K562 (cell line): ENCODE results near the gene FGF22. TPM values are rescaled to one million over a fixed set of nuclear protein-coding genes. Genes with fewer than 3 reads are reported as not detected.

Experiments used
- ATF4 ChIP-seq: fragments of 450-650 bp; formaldehyde crosslinking; IDR thresholded peaks from 2 replicates; pipeline ENCODE4 v1.4.0; 2022; ENCODE audit warnings: mild to moderate bottlenecking, moderate library complexity
- CHD1 ChIP-seq: fragments of 200-600 bp; sonication (generic); IDR thresholded peaks from one replicate; pipeline ENCODE4 v1.6.1; 2012; ENCODE audit warnings: mild to moderate bottlenecking, moderate library complexity, low read length, inconsistent platforms
- DPF2 ChIP-seq: fragments of 450-650 bp; IDR thresholded peaks from 2 replicates; pipeline ENCODE4 v1.6.1; 2016
- ELF1 ChIP-seq: fragments of 200-800 bp; sonication (Bioruptor generic); IDR thresholded peaks from 2 replicates; pipeline ENCODE4 v1.6.1; 2016; ENCODE audit warnings: missing genetic modification characterization, missing compliant biosample characterization
- ETS1 ChIP-seq: conservative IDR thresholded peaks from 2 replicates; pipeline ENCODE4 v1.6.1; 2011; ENCODE audit warnings: low read depth, mild to moderate bottlenecking, low read length; ENCODE audit not compliant: control insufficient read depth
- MNT ChIP-seq, 2 experiments: fragments of 450-650 bp; conservative IDR thresholded peaks; 2 replicates each; pipeline ENCODE4 v1.6.1; 2017; ENCODE audit warnings: mild to moderate bottlenecking in 2 of 2, moderate library complexity in 2 of 2
- PHF8 ChIP-seq: fragments of 200-600 bp; sonication (generic); IDR thresholded peaks from 2 replicates; pipeline ENCODE4 v1.6.1; 2012; ENCODE audit warnings: mixed run types, mild to moderate bottlenecking, inconsistent platforms, low read length, moderate library complexity, borderline replicate concordance
- POLR2AphosphoS2 ChIP-seq: IDR thresholded peaks from 2 replicates; pipeline ENCODE4 v1.6.1; 2012; ENCODE audit warnings: low read length, improper control_type of control experiment
- POLR2B ChIP-seq: fragments of 450-650 bp; IDR thresholded peaks from 2 replicates; pipeline ENCODE4 v1.6.1; 2018; ENCODE audit warnings: low read depth; ENCODE audit not compliant: partially characterized antibody
- PPARD ChIP-seq: fragments of 250-450 bp; sonication (Bioruptor Pico); IDR thresholded peaks from 2 replicates; pipeline ENCODE4 v1.8.0; 2022; ENCODE audit warnings: inconsistent platforms, mild to moderate bottlenecking, moderate library complexity
- SAP30 ChIP-seq: fragments of 200-600 bp; sonication (generic); IDR thresholded peaks from 2 replicates; pipeline ENCODE4 v1.6.1; 2012; ENCODE audit warnings: borderline replicate concordance, low read depth, mild to moderate bottlenecking, moderate library complexity, low read length, control low read depth, inconsistent platforms; ENCODE audit not compliant: insufficient read depth, poor library complexity, severe bottlenecking
- SRSF1 ChIP-seq: fragments of 200-400 bp; formaldehyde crosslinking; IDR thresholded peaks from 2 replicates; pipeline ENCODE4 v1.6.1; 2017; ENCODE audit warnings: mild to moderate bottlenecking, low read depth, low read length, moderate library complexity
- STAT5B ChIP-seq: fragments of 250-450 bp; sonication (Bioruptor Pico); IDR thresholded peaks from 2 replicates; pipeline ENCODE4 v1.8.0; 2021; ENCODE audit warnings: mild to moderate bottlenecking, inconsistent platforms
- TEAD1 ChIP-seq, 2 experiments: fragments of 450-650 bp in 1 of 2; sonication (generic) in 1 of 2; formaldehyde crosslinking; IDR thresholded peaks; 2 replicates each; pipeline versions ENCODE4 v1.4.0 to v1.8.0; 2020 to 2022; ENCODE audit warnings: mild to moderate bottlenecking in 2 of 2, missing genetic modification reagents in 1 of 2
- USF1 ChIP-seq: sonication (generic); formaldehyde crosslinking; IDR thresholded peaks from 2 replicates; pipeline ENCODE4 v1.9.0; 2022; ENCODE audit warnings: mild to moderate bottlenecking, missing genetic modification reagents
- ZBTB26 ChIP-seq: fragments of 450-650 bp; formaldehyde crosslinking; IDR thresholded peaks from 2 replicates; pipeline ENCODE4 v1.4.0; 2022; ENCODE audit warnings: missing genetic modification characterization
- ZNF232 ChIP-seq: sonication (generic); formaldehyde crosslinking; IDR thresholded peaks from 2 replicates; pipeline ENCODE4 v1.8.0; 2022; ENCODE audit warnings: mild to moderate bottlenecking, missing genetic modification reagents
- ZNF316 ChIP-seq: fragments of 450-650 bp; IDR thresholded peaks from 2 replicates; pipeline ENCODE4 v1.6.1; 2016
- ZNF395 ChIP-seq: fragments of 200-800 bp; sonication (Bioruptor generic); IDR thresholded peaks from 2 replicates; pipeline ENCODE4 v1.6.1; 2017; ENCODE audit warnings: missing genetic modification characterization, missing compliant biosample characterization
- ZNF79 ChIP-seq: fragments of 250-450 bp; sonication (Bioruptor Pico); IDR thresholded peaks from 2 replicates; pipeline ENCODE4 v1.4.0; 2020; ENCODE audit warnings: low read depth, mild to moderate bottlenecking, moderate library complexity
- polyA plus RNA-seq, 8 experiments: library from polyadenylated mRNA; depleted of rRNA in 4 of 8; stranded (reverse) in 5 of 8; unstranded in 3 of 8; fragments of >200 nt; fragmentation: Nextera tagmentation in 2 of 8; fragmentation: Illumina TruSeq in 1 of 8; extraction: Ambion mirVana in 2 of 8; extraction: Trizol in 1 of 8; gene quantifications; 2 replicates each; pipeline versions ENCODE4 v1.2.1 to v1.2.3, GENCODE V29; 2011 to 2014; ENCODE audit warnings: inconsistent platforms in 1 of 8, missing spikeins in 1 of 8
- total RNA-seq, 7 experiments: library from RNA; depleted of rRNA in 6 of 7; stranded (reverse); fragments of >200 nt in 6 of 7; fragmentation: Illumina TruSeq in 2 of 7; extraction: Trizol in 2 of 7; gene quantifications; 2 replicates each; pipeline versions ENCODE4 v1.2.1 to v1.2.3, GENCODE V29; 2011 to 2021; ENCODE audit warnings: low replicate concordance in 1 of 7

Gene FGF22
- total and polyA plus RNA-seq, 9 of the 15 experiments (the other 6 are each of a cell fraction or from before 2014, with no cell fraction given) = 0.14 to 2.2 (median 0.86) TPM; not detected in 4

GRCh38 chr19:680287-681028 lies 40.8 kb downstream of the FGF22 start (continued):
- TF ChIP-seq POLR2AphosphoS2 (no peak), POLR2B (peak; percentile 91), ZNF232 (CRISPR knock-in tag) (no peak), ZNF316 (peak; percentile 11; the same call in 1 of the 2 replicates), MNT (conservative IDR thresholded peaks at IDR 0.05) (peak; percentile 79 to 90), ETS1 (peak; percentile 74; the same call in 1 of the 2 replicates), PPARD (CRISPR knock-in tag) (no peak), ZNF79 (no peak), STAT5B (CRISPR knock-in tag) (no peak), ATF4 (CRISPR knock-in tag) (peak; percentile 56; the same call in 1 of the 2 replicates), TEAD1 (CRISPR knock-in tag; IDR thresholded peaks at IDR 0.05) (peak in 1 of 2 experiments; percentile 45; a peak in 2 of 4 replicates), SRSF1 (no peak), ELF1 (no peak), SAP30 (no peak), ZBTB26 (peak; percentile 95), DPF2 (peak; percentile 83), PHF8 (peak; percentile 95; the same call in 1 of the 2 replicates), ZNF395 (no peak), CHD1 (no peak), USF1 (CRISPR knock-in tag) (peak; percentile 88)
